GM19438 (cell line): ENCODE data around the gene ZNF253.
A peak's percentile ranks its signal among the peaks of the same experiment; 100 is the strongest.
"Not testable (repeated sequence)": the region's sequence is repeated elsewhere in the genome, so short reads cannot be mapped to it uniquely, and the experiment has no call there.

Source experiments
- ATAC-seq: cut with Tn5 transposase; IDR thresholded peaks from one replicate; pipeline ENCODE4 v1.9.1; 2021; ENCODE audit warnings: low read depth; ENCODE audit not compliant: unreplicated experiment

The ZNF253 gene

GRCh38 chr19:19892055-19892941, 26.6 kb downstream of the ZNF253 start:
- ATAC-seq, result not testable (repeated sequence)

- peak; percentile 6 for ATAC-seq
Observed at GRCh38 chr19:19900139-19900728, 34.6 kb downstream of the ZNF253 start.

GRCh38 chr19:19900729-19901444, 35.2 kb downstream of the ZNF253 start, which contains the start of gene ZNF93:
Gene ZNF93, plus strand, starts transcription at chr19:19900946. Its CDS starts 143 bp downstream, at chr19:19901089.
- peak; percentile 92 for ATAC-seq

- not testable (repeated sequence) for ATAC-seq
Observed at GRCh38 chr19:19907551-19907950, 41.9 kb downstream of the ZNF253 start.

DNA sequence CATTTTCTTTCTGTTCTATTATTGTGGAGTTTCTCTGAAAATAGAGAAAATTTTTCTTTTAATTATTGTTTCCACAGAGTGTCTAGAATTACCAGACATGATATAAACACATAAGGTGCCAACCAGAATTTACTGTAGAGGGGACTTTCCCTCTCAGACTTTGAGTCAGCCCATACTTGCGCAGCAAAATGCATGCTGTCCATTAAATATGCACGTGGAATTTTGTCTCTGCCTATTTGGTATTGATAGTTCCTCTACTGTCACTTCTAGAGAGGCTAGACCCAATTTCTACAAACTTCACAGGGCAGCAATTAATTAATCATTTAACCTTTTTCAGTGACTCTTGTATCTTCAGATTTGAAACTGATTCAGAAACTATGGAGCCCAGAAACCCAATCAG, 44.0 kb downstream of the ZNF253 start:
- ATAC-seq, result no peak

DNA sequence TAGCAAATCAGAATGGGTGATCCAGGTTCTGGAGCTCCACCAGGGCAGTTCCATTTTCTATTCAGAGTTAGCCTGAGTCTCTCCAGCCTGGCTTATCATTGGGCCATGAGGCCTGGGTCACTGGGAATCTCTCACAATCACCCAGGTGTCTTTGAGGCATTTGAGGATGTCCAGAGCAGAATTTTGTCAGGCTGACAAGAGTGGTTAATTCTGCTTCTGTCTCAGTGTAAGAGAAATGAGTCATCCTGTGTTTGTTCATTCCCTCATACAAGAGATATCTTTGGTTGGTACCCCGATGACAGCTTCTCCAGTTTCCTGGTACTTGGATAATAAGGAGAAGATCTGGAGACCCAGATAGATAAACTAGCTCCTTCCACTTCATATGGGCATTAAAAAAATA, 45.5 kb downstream of the ZNF253 start:
- no peak for ATAC-seq

DNA sequence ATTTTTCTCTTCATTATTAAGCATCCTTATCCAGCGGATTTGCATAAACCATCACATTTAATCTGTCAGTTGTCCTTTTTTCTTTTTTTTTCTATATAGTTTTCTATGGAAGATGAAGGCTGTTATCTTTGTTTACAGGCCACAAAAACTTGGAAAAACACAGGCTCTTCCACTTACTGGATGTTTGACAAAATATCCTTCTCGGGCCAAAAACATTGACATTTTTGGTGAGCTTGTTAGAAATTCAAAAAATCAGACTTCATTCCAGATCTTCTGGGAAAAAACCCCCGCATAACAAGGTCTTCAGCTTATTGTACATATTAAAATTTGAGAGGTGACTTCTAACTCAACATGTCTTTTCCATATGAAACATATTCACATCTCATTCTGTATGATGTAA, 48.9 kb downstream of the ZNF253 start:
- ATAC-seq, result no peak

DNA sequence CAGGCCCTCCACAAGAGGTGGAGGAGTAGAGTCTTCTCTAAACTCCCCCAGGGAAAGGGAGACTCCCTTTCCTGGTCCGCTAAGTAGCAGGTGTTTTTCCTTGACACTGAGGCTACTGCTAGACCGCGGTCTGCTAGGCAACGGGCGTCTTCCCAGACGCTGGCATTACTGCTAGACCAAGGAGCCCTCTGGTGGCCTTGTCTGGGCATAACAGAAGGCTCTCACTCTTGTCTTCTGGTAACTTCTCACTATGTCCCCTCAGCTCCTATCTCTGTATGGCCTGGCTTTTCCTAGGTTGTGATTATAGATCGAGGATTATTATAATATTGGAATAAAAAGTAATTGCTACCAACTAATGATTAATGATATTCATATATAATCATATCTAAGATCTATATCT, 64.7 kb downstream of the ZNF253 start:
- not testable (repeated sequence) for ATAC-seq

- ATAC-seq, result not testable (repeated sequence)
Observed at GRCh38 chr19:19933432-19934314, 68.0 kb downstream of the ZNF253 start.

GRCh38 chr19:19937403-19937802, 71.7 kb downstream of the ZNF253 start:
- no peak for ATAC-seq

- no peak for ATAC-seq
Observed at GRCh38 chr19:19938449-19938848, 72.8 kb downstream of the ZNF253 start.

DNA sequence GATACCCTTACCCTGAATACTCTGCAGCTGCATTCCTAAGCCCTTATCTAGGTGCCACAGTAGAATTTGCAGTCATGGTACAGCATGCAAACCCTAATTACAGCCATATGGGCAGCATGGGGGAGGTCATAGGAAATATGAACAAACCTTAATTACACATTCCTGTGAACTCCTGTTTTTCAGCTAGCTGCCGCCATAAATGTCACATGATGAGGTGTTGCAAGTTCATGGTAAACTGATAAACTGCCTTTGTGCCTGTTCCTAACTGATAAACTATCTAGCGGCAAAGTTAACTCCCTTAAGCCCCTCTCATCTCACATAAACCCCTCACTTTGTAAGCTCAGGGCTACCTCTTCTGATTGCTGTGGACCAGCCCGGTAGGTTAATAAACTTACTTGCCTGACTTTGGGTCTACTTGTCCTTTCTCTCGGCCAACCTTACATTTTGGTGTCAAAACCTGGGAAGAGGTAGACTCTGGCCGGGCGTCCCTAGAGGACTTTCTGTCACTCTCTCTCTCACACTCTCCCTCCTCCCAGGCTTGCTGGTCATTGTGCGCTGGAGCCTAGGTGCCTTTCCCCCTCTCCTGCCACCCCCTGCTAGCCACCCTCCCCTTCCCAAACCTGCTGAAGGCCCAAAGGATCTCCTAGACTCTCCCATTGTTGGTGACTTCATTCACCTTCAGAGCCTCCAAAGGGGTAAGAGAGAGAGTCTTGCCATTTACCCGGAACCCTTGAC, 78.3 kb downstream of the ZNF253 start:
- ATAC-seq, result no peak
